Heart left ventricle (tissue), 13 donors: ENCODE measurements around the gene PRICKLE2.

Experiments
- POLR2A ChIP-seq, 2 donors: fragments of 450-650 bp; IDR thresholded peaks; one replicate each; pipeline ENCODE4 v1.6.1; 2017; ENCODE audit warnings: antibody characterized with exemption in 2 of 2, mild to moderate bottlenecking in 2 of 2, moderate library complexity in 2 of 2
- TF ChIP-seq, protein P1 (sequence below), 12 donors: fragments of 200-600 bp; sonication (generic) in 4 of 12; IDR thresholded peaks; one replicate each; pipeline versions ENCODE4 v1.5.0 to v1.8.0; 2018 to 2022; ENCODE audit warnings: antibody characterized with exemption in 12 of 12, mild to moderate bottlenecking in 5 of 12
- donor health status: ischemic (EF 13 %, LVEDD 7.1; RV severe dilation, severe dysfunction).
- donor health status: DM: no; HTN: yes; CAD: no.
- donor health status: DM: no; HTN: no; CAD: no.
- donor health status: ischemic (EF 25% LVEDD 6.9; RV normal size, moderate dysfunction).
- donor health status: ischemic (EF 25% LVEDD 5.7; RV mildly dilated, moderate dysfunction).
- donor health status: ischemic (EF 35%, LVEDD 5.7; RV mildly dilated, moderate dysfunction).
- donor health status: nonischemic (EF 11% LVEDD 7.7; RV severe dilation, severe dysfunction).
- donor health status: DM: yes; HTN: yes; CAD: no.
- donor health status: PGD.
- donor health status: ischemic (EF 29% LVEDD 5.4; RV normal size, mild dysfunction).
- donor health status: nonischemic (EF 23%, LVEDD 6.1; RV moderate dilation, normal function).

DNA sequence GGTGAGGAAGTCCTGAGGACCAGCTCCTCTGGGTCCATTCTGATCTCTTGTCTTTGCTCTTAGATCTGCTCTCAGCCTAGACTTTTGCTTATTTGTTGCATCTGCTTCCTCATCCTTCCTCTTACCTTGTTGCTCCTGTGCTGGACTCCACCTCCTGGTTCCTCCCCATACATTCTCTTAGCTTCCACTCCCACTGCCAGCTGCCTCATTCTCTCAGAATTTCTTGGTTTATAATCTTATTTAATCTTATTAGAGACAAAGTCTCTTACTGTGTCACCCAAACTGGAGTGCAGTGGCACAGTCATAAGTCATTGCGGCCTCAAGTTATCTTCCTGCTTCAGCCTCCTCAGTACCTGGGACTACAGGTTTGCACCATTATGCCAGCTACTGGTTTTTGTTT is 133.8 kb downstream of the PRICKLE2 start:
- TF ChIP-seq, protein P1, sequence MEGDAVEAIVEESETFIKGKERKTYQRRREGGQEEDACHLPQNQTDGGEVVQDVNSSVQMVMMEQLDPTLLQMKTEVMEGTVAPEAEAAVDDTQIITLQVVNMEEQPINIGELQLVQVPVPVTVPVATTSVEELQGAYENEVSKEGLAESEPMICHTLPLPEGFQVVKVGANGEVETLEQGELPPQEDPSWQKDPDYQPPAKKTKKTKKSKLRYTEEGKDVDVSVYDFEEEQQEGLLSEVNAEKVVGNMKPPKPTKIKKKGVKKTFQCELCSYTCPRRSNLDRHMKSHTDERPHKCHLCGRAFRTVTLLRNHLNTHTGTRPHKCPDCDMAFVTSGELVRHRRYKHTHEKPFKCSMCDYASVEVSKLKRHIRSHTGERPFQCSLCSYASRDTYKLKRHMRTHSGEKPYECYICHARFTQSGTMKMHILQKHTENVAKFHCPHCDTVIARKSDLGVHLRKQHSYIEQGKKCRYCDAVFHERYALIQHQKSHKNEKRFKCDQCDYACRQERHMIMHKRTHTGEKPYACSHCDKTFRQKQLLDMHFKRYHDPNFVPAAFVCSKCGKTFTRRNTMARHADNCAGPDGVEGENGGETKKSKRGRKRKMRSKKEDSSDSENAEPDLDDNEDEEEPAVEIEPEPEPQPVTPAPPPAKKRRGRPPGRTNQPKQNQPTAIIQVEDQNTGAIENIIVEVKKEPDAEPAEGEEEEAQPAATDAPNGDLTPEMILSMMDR (IDR thresholded peaks at IDR 0.05): no peak
- TF ChIP-seq POLR2A (IDR thresholded peaks at IDR 0.05): no peak
